GM20431 (cell line): ENCODE measurements around the gene PSMC3.

Experiments
- in situ Hi-C: fragments of 300-500 bp; cut with MseI, MboI; formaldehyde crosslinking; loops from one replicate; pipeline ENCODE4 v1.15.0; 2020; ENCODE audit warnings: low sequenced_read_pairs; ENCODE audit not compliant: unreplicated experiment

Gene PSMC3

DNA sequence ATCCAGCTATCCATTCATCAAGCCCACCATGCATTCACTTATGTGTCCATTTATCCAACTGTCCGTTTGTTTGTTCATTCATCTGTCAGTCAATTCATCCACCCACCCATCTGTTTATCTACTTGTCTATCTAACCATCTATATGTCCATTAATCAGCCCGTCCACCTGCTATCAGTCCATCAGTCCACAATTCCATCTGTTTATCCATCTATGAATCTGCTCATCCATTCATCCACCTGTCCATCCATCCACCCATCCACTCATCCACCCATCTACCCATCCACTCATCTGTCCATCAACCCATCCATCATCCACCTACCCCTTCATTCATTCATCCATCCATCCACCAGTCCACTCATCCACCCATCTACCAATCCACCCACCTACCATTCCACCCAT, 46.9 kb downstream of the PSMC3 start:
- in situ Hi-C loops, result no loop called here

DNA sequence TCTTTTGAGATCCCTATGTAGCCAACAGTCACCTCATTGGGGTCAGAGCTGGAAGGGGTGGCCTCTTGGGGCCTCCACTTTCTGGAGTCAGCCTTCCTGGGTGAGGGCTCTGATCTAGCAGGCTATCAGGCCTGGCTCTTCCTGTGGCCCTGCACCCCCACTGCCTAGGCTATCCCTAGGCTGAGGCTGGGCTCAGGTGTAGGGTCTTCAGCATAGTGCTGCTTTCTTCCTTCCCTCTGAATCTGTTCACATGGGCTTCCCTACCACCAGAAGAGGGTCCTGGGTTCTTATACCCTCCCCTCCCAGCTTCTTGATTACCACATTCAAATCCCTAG, 47.4 kb downstream of the PSMC3 start:
- in situ Hi-C loops, result no loop called here

DNA sequence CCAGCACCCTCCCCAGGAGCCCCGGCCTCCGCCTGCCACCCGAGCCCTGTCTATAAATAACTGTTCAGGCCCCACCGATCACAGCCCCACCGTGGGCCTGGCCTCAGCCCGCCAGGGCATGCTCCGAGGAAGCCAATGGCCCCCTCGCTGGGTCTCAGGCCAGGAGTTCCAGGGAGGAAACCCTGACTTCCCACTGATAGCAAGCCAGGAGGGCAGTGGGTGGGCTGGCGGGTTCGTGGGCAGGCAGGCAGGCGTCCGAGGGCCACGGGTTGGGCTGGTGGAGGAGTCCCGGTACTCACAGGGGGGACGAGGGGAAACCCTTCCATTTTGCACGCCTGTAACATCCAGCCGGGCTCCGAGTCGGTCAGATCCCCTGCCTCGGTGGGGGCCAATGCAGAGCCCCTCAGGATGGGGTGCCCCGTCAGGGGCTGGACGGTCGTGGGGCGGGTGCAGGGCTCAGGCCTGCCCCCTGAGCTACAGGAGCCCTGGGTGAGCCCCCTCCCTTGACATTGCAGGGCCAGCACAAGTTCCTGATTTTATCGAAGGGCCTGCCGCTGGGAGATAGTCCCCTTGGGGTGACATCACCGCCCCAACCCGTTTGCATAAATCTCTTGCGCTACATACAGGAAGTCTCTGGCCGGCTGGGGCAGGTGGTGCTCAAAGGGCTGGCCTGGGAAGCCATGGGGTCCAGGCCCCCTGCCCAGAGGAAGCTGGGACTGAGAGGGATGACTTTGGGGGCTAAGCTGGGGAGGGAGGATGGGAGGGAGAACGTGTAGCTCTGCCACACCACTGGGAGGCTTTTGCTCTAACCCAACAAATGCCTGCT, 48.0 kb downstream of the PSMC3 start, which contains the start of gene SPI1:
Gene SPI1, minus strand, starts transcription at position 538 of the 826 bp plus-strand sequence. Its CDS starts 194 bp downstream, at position 344.
- in situ Hi-C loops, result no loop called here

DNA sequence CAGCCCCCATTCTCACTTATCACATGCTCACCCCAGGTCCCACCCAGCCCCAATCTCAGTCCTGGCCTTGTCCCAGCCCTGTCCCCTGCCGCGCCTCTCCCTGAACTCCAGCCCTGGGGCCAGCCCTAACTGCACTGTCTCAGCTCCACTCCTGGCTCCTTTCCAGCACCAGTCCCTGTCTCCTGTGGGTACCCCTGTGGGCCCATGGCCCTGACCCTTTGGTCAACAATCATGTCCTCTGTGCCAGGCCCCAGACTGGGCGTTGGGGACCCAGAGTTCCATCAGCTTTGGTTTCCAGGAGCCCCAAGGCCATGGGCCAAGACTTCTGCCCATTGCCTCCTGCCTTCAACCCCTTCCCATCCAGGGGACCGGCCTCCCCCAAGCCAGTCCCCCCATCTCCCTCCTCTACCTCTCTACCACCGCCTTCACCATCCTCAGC, 48.6 kb downstream of the PSMC3 start:
- in situ Hi-C loops, result no loop called here

DNA sequence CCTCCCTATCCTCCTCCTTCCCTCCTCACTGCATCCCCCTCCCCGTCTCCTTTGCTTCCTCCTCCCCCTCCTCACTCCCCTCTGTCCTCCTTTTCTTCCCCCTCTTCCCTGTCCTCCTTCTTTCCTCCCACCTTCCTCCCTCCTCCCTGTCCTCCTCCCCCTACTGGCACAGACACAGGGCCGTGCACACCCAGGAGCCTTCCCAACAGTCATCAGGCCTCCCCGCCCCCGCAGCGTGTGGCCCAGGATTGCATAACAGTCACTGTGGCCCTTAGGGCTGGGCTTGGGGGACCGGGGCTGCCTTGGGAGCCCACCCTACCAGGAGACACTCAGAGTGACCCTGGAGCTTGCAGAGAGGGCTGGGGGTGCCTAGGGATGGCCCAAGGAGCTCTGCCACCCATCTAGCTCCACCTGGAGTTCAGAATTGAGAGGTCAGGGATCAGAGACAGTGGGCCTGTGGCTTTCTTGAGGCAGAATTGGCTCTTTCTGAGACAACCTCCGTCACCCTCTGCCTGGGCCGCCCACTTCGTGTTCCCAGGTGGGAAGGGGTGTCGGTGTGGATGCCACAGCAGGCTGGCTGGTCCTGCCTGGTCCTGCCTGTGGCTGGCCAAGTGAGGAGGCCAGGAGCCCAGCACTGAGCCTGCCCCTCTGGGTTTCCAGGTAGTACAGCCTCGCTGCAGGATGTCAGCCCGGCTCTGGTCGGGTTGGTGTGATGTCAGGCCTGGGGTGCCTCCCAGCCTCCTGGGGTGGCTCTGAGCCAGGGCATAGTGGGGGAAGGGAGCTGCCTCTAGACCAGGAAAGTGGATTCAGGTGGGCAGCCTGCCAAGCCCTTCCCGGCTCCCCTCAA, 49.5 kb downstream of the PSMC3 start:
- in situ Hi-C loops, result no loop called here

GRCh38 chr11:47376107-47376524, 50.1 kb downstream of the PSMC3 start:
- in situ Hi-C loops, result no loop called here

- in situ Hi-C loops, result no loop called here
Observed at GRCh38 chr11:47375546-47376085, 50.6 kb downstream of the PSMC3 start.

DNA sequence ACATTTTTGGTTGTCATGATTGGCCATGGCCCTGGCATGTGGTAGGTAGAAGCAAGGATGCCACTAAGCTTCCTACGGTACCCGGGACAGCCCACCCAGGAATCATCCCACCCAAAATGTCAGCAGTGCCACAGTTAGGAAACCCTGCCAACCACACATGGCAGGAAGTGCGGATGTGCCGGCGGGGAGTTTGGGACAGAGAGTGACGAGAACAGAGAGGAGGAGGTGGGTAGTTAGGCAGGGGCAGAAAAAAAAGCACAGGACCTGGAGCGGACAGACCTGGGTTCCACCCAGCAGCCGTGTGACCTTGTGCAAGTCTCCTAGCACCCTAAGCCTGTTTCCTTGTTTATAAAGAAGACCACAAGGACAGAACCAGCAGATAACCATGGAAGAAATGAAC, 51.2 kb downstream of the PSMC3 start:
- in situ Hi-C loops, result no loop called here

- in situ Hi-C loops, result no loop called here
Observed at GRCh38 chr11:47374720-47375019, 51.6 kb downstream of the PSMC3 start.

DNA sequence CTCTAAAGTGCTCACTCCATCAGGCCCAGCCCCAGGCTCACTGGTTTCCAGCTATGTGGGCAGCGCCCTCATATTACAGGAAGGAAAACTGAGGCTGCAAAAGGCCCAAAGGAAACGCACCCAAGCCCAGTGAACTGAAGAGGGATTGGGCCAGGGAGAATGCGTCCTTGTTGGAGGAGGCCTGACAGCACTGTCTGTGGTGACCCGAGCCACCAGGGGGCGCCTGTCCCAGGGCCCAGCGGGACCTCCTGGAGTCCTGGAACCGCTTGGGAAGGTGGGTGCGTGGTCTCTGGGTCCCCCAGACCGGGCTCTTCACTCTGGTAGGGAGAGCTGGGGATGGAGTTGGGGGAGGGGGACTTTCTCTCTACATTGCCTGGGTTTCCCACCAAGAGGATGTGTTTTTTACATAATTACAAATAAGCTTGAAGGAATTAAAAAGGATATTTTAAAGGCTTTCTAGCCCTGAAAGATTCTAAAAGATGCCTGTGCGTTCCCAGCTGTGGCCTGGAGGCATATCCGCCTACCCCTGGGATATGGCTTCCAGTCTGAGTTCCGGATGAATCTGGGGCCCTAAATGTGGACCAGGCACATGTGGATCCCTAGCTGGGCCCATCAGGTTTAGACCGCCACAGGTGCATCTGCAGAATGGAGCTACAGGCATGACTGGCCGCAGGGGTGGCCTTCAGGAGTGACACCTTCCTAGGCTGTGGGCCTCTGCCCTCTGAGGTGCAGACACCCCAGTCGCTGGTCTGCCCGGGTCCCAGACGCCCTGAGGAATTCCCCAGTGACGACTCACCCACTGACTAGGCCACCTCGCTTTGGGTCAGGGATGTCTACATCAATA, 52.1 kb downstream of the PSMC3 start:
- in situ Hi-C loops, result no loop called here

GRCh38 chr11:47372422-47372821, 53.8 kb downstream of the PSMC3 start:
- in situ Hi-C loops, result no loop called here

GRCh38 chr11:47369676-47370075, 56.6 kb downstream of the PSMC3 start:
- in situ Hi-C loops, result loop anchor here (10.0 kb wide), 1 partner anchor 45 kb away; no protein-coding TSS in a partner anchor
